HG02943 (cell line): Measurements from ENCODE around the gene SOWAHC.
"Not testable (repeated sequence)": the region's sequence is repeated elsewhere in the genome, so short reads cannot be mapped to it uniquely, and the experiment has no call there.

Experiments used
- ATAC-seq: cut with Tn5 transposase; IDR thresholded peaks from one replicate; pipeline ENCODE4 v1.9.1; 2021; ENCODE audit warnings: mild to moderate bottlenecking, low read depth, moderate library complexity; ENCODE audit not compliant: unreplicated experiment

The SOWAHC gene

GRCh38 chr2:109614715-109615636, 812 bp downstream of the SOWAHC start:
- ATAC-seq: no peak

- ATAC-seq: no peak
Observed at GRCh38 chr2:109615637-109616144, 1.5 kb downstream of the SOWAHC start.

GRCh38 chr2:109616184-109616583, 2.0 kb downstream of the SOWAHC start:
- ATAC-seq: no peak

- ATAC-seq: no peak
Observed at GRCh38 chr2:109619032-109619615, 5.0 kb downstream of the SOWAHC start.

- no peak for ATAC-seq
Observed at GRCh38 chr2:109623297-109623696, 9.1 kb downstream of the SOWAHC start.

- no peak for ATAC-seq
Observed at GRCh38 chr2:109623923-109624322, 9.8 kb downstream of the SOWAHC start.

- no peak for ATAC-seq
Observed at GRCh38 chr2:109624339-109624738, 10.2 kb downstream of the SOWAHC start.

GRCh38 chr2:109628321-109628720, 14.2 kb downstream of the SOWAHC start:
- not testable (repeated sequence) for ATAC-seq

GRCh38 chr2:109629867-109630266, 15.7 kb downstream of the SOWAHC start:
- no peak for ATAC-seq

- no peak for ATAC-seq
Observed at GRCh38 chr2:109630441-109631430, 16.6 kb downstream of the SOWAHC start.

- no peak for ATAC-seq
Observed at GRCh38 chr2:109631741-109632140, 17.6 kb downstream of the SOWAHC start.

- ATAC-seq: no peak
Observed at GRCh38 chr2:109632158-109632789, 18.1 kb downstream of the SOWAHC start.

- ATAC-seq: no peak
Observed at GRCh38 chr2:109633284-109633961, 19.3 kb downstream of the SOWAHC start.

- no peak for ATAC-seq
Observed at GRCh38 chr2:109635426-109636304, 21.5 kb downstream of the SOWAHC start.

- no peak for ATAC-seq
Observed at GRCh38 chr2:109636317-109636716, 22.2 kb downstream of the SOWAHC start.

- ATAC-seq: peak; percentile 53
Observed at GRCh38 chr2:109637749-109638570, 23.8 kb downstream of the SOWAHC start.

GRCh38 chr2:109638795-109639194, 24.6 kb downstream of the SOWAHC start:
- no peak for ATAC-seq

GRCh38 chr2:109640000-109640399, 25.8 kb downstream of the SOWAHC start:
- ATAC-seq: not testable (repeated sequence)
